ENCODE measurements around the gene REEP6.

The REEP6 gene

GRCh38 chr19:1446713-1447481 lies 44.1 kb upstream of the REEP6 start:
- TF ChIP-seq RAD21 (IDR thresholded peaks at IDR 0.05; ENCODE audit: low read depth) (no peak), NFIC (IDR thresholded peaks at IDR 0.05) (no peak), CEBPB (IDR thresholded peaks at IDR 0.05) (no peak), REST (IDR thresholded peaks at IDR 0.05; ENCODE audit: low read depth) (peak; percentile 98), TCF12 (IDR thresholded peaks at IDR 0.05; ENCODE audit: low read depth) (no peak), MAX (IDR thresholded peaks at IDR 0.05) (peak; percentile 48)

GRCh38 chr19:1447504-1447903 lies 43.5 kb upstream of the REEP6 start:
- TF ChIP-seq MAX (IDR thresholded peaks at IDR 0.05) (no peak), FOXM1 (IDR thresholded peaks at IDR 0.05; ENCODE audit: borderline replicate concordance, low read depth) (no peak), CEBPB (IDR thresholded peaks at IDR 0.05) (no peak), EP300 (IDR thresholded peaks at IDR 0.05; ENCODE audit: borderline replicate concordance) (no peak)

GRCh38 chr19:1447944-1448343 lies 43.0 kb upstream of the REEP6 start:
- no peak for TF ChIP-seq REST (IDR thresholded peaks at IDR 0.05; ENCODE audit: low read depth)
- no peak for TF ChIP-seq TAF1 (IDR thresholded peaks at IDR 0.05; ENCODE audit: low read depth)
- no peak for TF ChIP-seq EGR1 (IDR thresholded peaks at IDR 0.05)
- TF ChIP-seq CEBPB (IDR thresholded peaks at IDR 0.05), result no peak
- TF ChIP-seq RAD21 (IDR thresholded peaks at IDR 0.05; ENCODE audit: low read depth), result no peak
- TF ChIP-seq CREB1 (IDR thresholded peaks at IDR 0.05; ENCODE audit: low read depth), result no peak
- no peak for TF ChIP-seq MAX (IDR thresholded peaks at IDR 0.05)
- no peak for TF ChIP-seq FOXM1 (IDR thresholded peaks at IDR 0.05; ENCODE audit: borderline replicate concordance, low read depth)
- no peak for TF ChIP-seq TCF12 (IDR thresholded peaks at IDR 0.05; ENCODE audit: low read depth)
- TF ChIP-seq TEAD4 (IDR thresholded peaks at IDR 0.05), result no peak
- TF ChIP-seq USF1 (IDR thresholded peaks at IDR 0.05), result no peak
- no peak for TF ChIP-seq ZBTB7A (IDR thresholded peaks at IDR 0.05; ENCODE audit: low read depth)
- no peak for TF ChIP-seq EP300 (IDR thresholded peaks at IDR 0.05; ENCODE audit: borderline replicate concordance)
- no peak for TF ChIP-seq YY1 (IDR thresholded peaks at IDR 0.05; ENCODE audit: low read depth)
- TF ChIP-seq NFIC (IDR thresholded peaks at IDR 0.05), result no peak

- TF ChIP-seq EGR1 (IDR thresholded peaks at IDR 0.05) (peak; percentile 75), RAD21 (IDR thresholded peaks at IDR 0.05; ENCODE audit: low read depth) (no peak), USF1 (IDR thresholded peaks at IDR 0.05) (no peak), YY1 (IDR thresholded peaks at IDR 0.05; ENCODE audit: low read depth) (no peak), CREB1 (IDR thresholded peaks at IDR 0.05; ENCODE audit: low read depth) (no peak), TAF1 (IDR thresholded peaks at IDR 0.05; ENCODE audit: low read depth) (no peak), REST (IDR thresholded peaks at IDR 0.05; ENCODE audit: low read depth) (0 out of 2 replicates have a peak, but pooled peaks have one; percentile 18), CEBPB (IDR thresholded peaks at IDR 0.05) (no peak), ZBTB7A (IDR thresholded peaks at IDR 0.05; ENCODE audit: low read depth) (peak; percentile 93)
Observed at GRCh38 chr19:1449467-1450442, 41.2 kb upstream of the REEP6 start, which contains the start of gene APC2. APC2 (plus strand) TSS chr19:1450121; CDS start chr19:1453002, 2,881 bp downstream.
